Heart left ventricle (tissue), 13 donors: ENCODE measurements around the gene FGFR1OP2.

Experiments used
- CTCF ChIP-seq, 12 donors: fragments of 200-600 bp; sonication (generic) in 4 of 12; IDR thresholded peaks; one replicate each; pipeline versions ENCODE4 v1.5.0 to v1.8.0; 2018 to 2022; ENCODE audit warnings: antibody characterized with exemption in 12 of 12, mild to moderate bottlenecking in 5 of 12
- POLR2A ChIP-seq, 2 donors: fragments of 450-650 bp; IDR thresholded peaks; one replicate each; pipeline ENCODE4 v1.6.1; 2017; ENCODE audit warnings: antibody characterized with exemption in 2 of 2, mild to moderate bottlenecking in 2 of 2, moderate library complexity in 2 of 2
- donor health status: ischemic (EF 13 %, LVEDD 7.1; RV severe dilation, severe dysfunction).
- donor health status: DM: no; HTN: yes; CAD: no.
- donor health status: DM: no; HTN: no; CAD: no.
- donor health status: ischemic (EF 25% LVEDD 6.9; RV normal size, moderate dysfunction).
- donor health status: ischemic (EF 25% LVEDD 5.7; RV mildly dilated, moderate dysfunction).
- donor health status: ischemic (EF 35%, LVEDD 5.7; RV mildly dilated, moderate dysfunction).
- donor health status: nonischemic (EF 11% LVEDD 7.7; RV severe dilation, severe dysfunction).
- donor health status: DM: yes; HTN: yes; CAD: no.
- donor health status: PGD.
- donor health status: ischemic (EF 29% LVEDD 5.4; RV normal size, mild dysfunction).
- donor health status: nonischemic (EF 23%, LVEDD 6.1; RV moderate dilation, normal function).

- no peak for TF ChIP-seq POLR2A (IDR thresholded peaks at IDR 0.05)
- peak in 11 of 12 donors; percentile 16 to 61 (median 37) for TF ChIP-seq CTCF (IDR thresholded peaks at IDR 0.05)
Measured at GRCh38 chr12:27015730-27016076, 77.4 kb downstream of the FGFR1OP2 start.
